ENCODE data around the gene TUSC2.

Gene TUSC2

GRCh38 chr3:50300681-50301254, 27.3 kb downstream of the TUSC2 start:
- Mint-ChIP-seq H3K36me3 (ENCODE audit: low read depth) (peaks cover 3% of the 10 kb centered on the region), H3K4me1 (ENCODE audit: low read depth) (peaks cover 24% of the 10 kb centered on the region), H3K27ac (peak overlapping the region; percentile 95), H3K4me3 (peak overlapping the region; percentile 96), H3K9me3 (no peaks in the 10 kb centered on the region), H3K27me3 (ENCODE audit: low read depth) (no peaks in the 10 kb centered on the region)

- no peaks in the 10 kb centered on the region for H3K27me3 Mint-ChIP-seq (ENCODE audit: low read depth)
- H3K36me3 Mint-ChIP-seq (ENCODE audit: low read depth) = peaks cover 3% of the 10 kb centered on the region
- H3K9me3 Mint-ChIP-seq = no peaks in the 10 kb centered on the region
- peaks cover 24% of the 10 kb centered on the region for H3K4me1 Mint-ChIP-seq (ENCODE audit: low read depth)
- H3K4me3 Mint-ChIP-seq = peak overlapping the region; percentile 96
- H3K27ac Mint-ChIP-seq = peak overlapping the region; percentile 95
These were observed 27.9 kb downstream of the TUSC2 start for GRCh38 chr3:50299929-50300680.

- Mint-ChIP-seq H3K4me3 (peak overlapping the region; percentile 96), H3K27ac (peak overlapping the region; percentile 95), H3K27me3 (ENCODE audit: low read depth) (no peaks in the 10 kb centered on the region), H3K9me3 (no peaks in the 10 kb centered on the region), H3K4me1 (ENCODE audit: low read depth) (peaks cover 24% of the 10 kb centered on the region), H3K36me3 (ENCODE audit: low read depth) (peaks cover 3% of the 10 kb centered on the region)
These were observed 28.4 kb downstream of the TUSC2 start for GRCh38 chr3:50299638-50299928.

- Mint-ChIP-seq H3K4me1 (ENCODE audit: low read depth) (peaks cover 24% of the 10 kb centered on the region), H3K36me3 (ENCODE audit: low read depth) (peaks cover 3% of the 10 kb centered on the region), H3K27ac (peak within 1 kb of the TSS; percentile 95), H3K27me3 (ENCODE audit: low read depth) (no peaks in the 10 kb centered on the region), H3K9me3 (no peaks in the 10 kb centered on the region), H3K4me3 (peak within 1 kb of the TSS; percentile 96)
These were observed 29.0 kb downstream of the TUSC2 start, which contains the start of the genes HYAL3 and NAA80 for GRCh38 chr3:50298836-50299637. TSS of gene HYAL3 (minus strand) at chr3:50299405. CDS start at chr3:50295602, 3,803 bp downstream. TSS of gene NAA80 (minus strand) at chr3:50299405. CDS start at chr3:50297463, 1,942 bp downstream.

- no peaks in the 10 kb centered on the region for H3K9me3 Mint-ChIP-seq
- peaks cover 26% of the 10 kb centered on the region for H3K4me1 Mint-ChIP-seq (ENCODE audit: low read depth)
- H3K36me3 Mint-ChIP-seq (ENCODE audit: low read depth) = peaks cover 3% of the 10 kb centered on the region
- H3K27ac Mint-ChIP-seq = peak overlapping the region; percentile 95
- peak overlapping the region; percentile 96 for H3K4me3 Mint-ChIP-seq
- no peaks in the 10 kb centered on the region for H3K27me3 Mint-ChIP-seq (ENCODE audit: low read depth)
These were observed 29.9 kb downstream of the TUSC2 start for GRCh38 chr3:50297896-50298725.

- H3K9me3 Mint-ChIP-seq = no peaks in the 10 kb centered on the region
- H3K36me3 Mint-ChIP-seq (ENCODE audit: low read depth) = peaks cover 3% of the 10 kb centered on the region
- peak overlapping the region; percentile 14 for H3K4me3 Mint-ChIP-seq
- no peak overlapping the region for H3K27ac Mint-ChIP-seq
- H3K4me1 Mint-ChIP-seq (ENCODE audit: low read depth) = peaks cover 34% of the 10 kb centered on the region
- H3K27me3 Mint-ChIP-seq (ENCODE audit: low read depth) = no peaks in the 10 kb centered on the region
These were observed 30.6 kb downstream of the TUSC2 start for GRCh38 chr3:50297384-50297775.

GRCh38 chr3:50296721-50297383, 31.2 kb downstream of the TUSC2 start:
- H3K9me3 Mint-ChIP-seq = no peaks in the 10 kb centered on the region
- H3K36me3 Mint-ChIP-seq (ENCODE audit: low read depth) = peaks cover 3% of the 10 kb centered on the region
- H3K27me3 Mint-ChIP-seq (ENCODE audit: low read depth) = no peaks in the 10 kb centered on the region
- H3K27ac Mint-ChIP-seq = no peak overlapping the region
- peaks cover 35% of the 10 kb centered on the region for H3K4me1 Mint-ChIP-seq (ENCODE audit: low read depth)
- H3K4me3 Mint-ChIP-seq = no peak overlapping the region

- Mint-ChIP-seq H3K27ac (no peak overlapping the region), H3K27me3 (ENCODE audit: low read depth) (no peaks in the 10 kb centered on the region), H3K9me3 (no peaks in the 10 kb centered on the region), H3K4me1 (ENCODE audit: low read depth) (peaks cover 39% of the 10 kb centered on the region), H3K36me3 (ENCODE audit: low read depth) (peaks cover 6% of the 10 kb centered on the region), H3K4me3 (no peak overlapping the region)
These were observed 32.2 kb downstream of the TUSC2 start for GRCh38 chr3:50295553-50296431.

- Mint-ChIP-seq H3K4me3 (no peak overlapping the region), H3K27ac (no peak overlapping the region)
These were observed 33.3 kb downstream of the TUSC2 start for GRCh38 chr3:50294492-50295403.

GRCh38 chr3:50294089-50294488, 33.9 kb downstream of the TUSC2 start:
- H3K4me3 Mint-ChIP-seq = no peak overlapping the region
- peaks cover 6% of the 10 kb centered on the region for H3K36me3 Mint-ChIP-seq (ENCODE audit: low read depth)
- no peaks in the 10 kb centered on the region for H3K27me3 Mint-ChIP-seq (ENCODE audit: low read depth)
- peaks cover 31% of the 10 kb centered on the region for H3K4me1 Mint-ChIP-seq (ENCODE audit: low read depth)
- H3K27ac Mint-ChIP-seq = no peak overlapping the region
- H3K9me3 Mint-ChIP-seq = no peaks in the 10 kb centered on the region

More at GRCh38 chr3:50294492-50295403, 33.3 kb downstream of the TUSC2 start:
- Mint-ChIP-seq H3K27me3 (ENCODE audit: low read depth) (no peaks in the 10 kb centered on the region), H3K36me3 (ENCODE audit: low read depth) (peaks cover 6% of the 10 kb centered on the region), H3K4me1 (ENCODE audit: low read depth) (peaks cover 31% of the 10 kb centered on the region), H3K9me3 (no peaks in the 10 kb centered on the region)

GRCh38 chr3:50293079-50293801, 34.8 kb downstream of the TUSC2 start:
- H3K4me1 Mint-ChIP-seq (ENCODE audit: low read depth) = peaks cover 30% of the 10 kb centered on the region

More at GRCh38 chr3:50293079-50293801, 34.8 kb downstream of the TUSC2 start:
- H3K4me3 Mint-ChIP-seq = peak overlapping the region; percentile 84
- H3K27me3 Mint-ChIP-seq (ENCODE audit: low read depth) = no peaks in the 10 kb centered on the region
- H3K9me3 Mint-ChIP-seq = no peaks in the 10 kb centered on the region
- H3K36me3 Mint-ChIP-seq (ENCODE audit: low read depth) = peaks cover 6% of the 10 kb centered on the region
- peak overlapping the region; percentile 98 for H3K27ac Mint-ChIP-seq
